ENCODE data around the gene MAP3K20. TPM values are rescaled to one million over a fixed set of nuclear protein-coding genes. Genes with fewer than 3 reads are reported as not detected.

The MAP3K20 gene
- total and polyA plus RNA-seq, 2 donors (not counting 3 experiments of a cell fraction or from before 2014, with no cell fraction given): 7.8 to 31.5 TPM

DNA sequence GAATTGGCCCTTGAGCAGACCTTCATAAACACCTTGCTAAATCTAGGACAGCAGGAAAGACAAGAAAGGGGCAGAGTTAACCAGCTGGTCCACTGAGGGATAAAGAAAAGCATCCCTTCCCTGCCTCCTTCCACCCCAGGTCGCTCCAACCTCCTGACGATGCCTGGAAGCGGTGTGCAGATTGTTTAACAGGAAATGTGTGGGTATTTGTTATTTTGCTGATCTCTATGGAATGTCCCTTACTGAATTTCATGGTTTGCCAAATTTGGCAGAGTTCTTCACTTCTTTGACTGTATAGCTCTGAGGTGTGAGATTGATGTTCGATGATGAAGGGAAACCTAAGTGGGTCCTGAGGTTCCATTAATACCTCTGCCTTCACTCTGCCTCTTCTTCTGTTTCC is 72.9 kb downstream of the MAP3K20 start:
- no TSS peak for BruUV-seq (replicated peaks)
- Histone ChIP-seq H2AFZ (ENCODE audit: low read depth, low read length) (peak overlapping the region; percentile 4), H4K20me1 (replicated peaks; ENCODE audit: control insufficient read depth, extremely low read depth, insufficient read depth, low read length) (no peaks in the 10 kb centered on the region), H3K27ac (ENCODE audit: insufficient read depth, low read depth, low read length) (no peak overlapping the region), H3K36me3 (ENCODE audit: control insufficient read depth in 2 of 2, extremely low read depth in 1 of 2, insufficient read depth in 2 of 2, low read length in 2 of 2) (no peaks in the 10 kb centered on the region), H3K4me2 (ENCODE audit: insufficient read depth, low read length) (no peak overlapping the region), H3K4me1 (ENCODE audit: control insufficient read depth, extremely low read depth, insufficient read depth, low read length) (peaks cover 18% of the 10 kb centered on the region), H3K27me3 (ENCODE audit: control insufficient read depth in 2 of 2, insufficient read depth in 2 of 2, low read length in 2 of 2) (no peaks in the 10 kb centered on the region), H3K9ac (replicated peaks; ENCODE audit: extremely low read depth, insufficient read depth, low read length) (no peak overlapping the region), H3K9me1 (replicated peaks; ENCODE audit: control insufficient read depth, extremely low read depth, insufficient read depth, low read length) (no peaks in the 10 kb centered on the region), H3K4me3 (replicated peaks in 1 of 3; ENCODE audit: insufficient read depth in 1 of 3, low read depth in 1 of 3, low read length in 3 of 3) (no peak overlapping the region), H3K79me2 (ENCODE audit: control insufficient read depth, insufficient read depth, low read length) (peaks cover 1% of the 10 kb centered on the region), H3K9me3 (replicated peaks; ENCODE audit: control insufficient read depth, insufficient read depth, low read length) (no peaks in the 10 kb centered on the region)
- FAIRE-seq: peak; percentile 60
- CTCF ChIA-PET: interaction anchor here (0.8 kb wide), 1 partner anchor 10 kb away, joined by 3 read pairs; no protein-coding TSS in a partner anchor
- no peak for TF ChIP-seq FOS (IDR thresholded peaks at IDR 0.05; ENCODE audit: borderline replicate concordance, insufficient read depth, low read length)
- TF ChIP-seq JUN (IDR thresholded peaks at IDR 0.05; ENCODE audit: borderline replicate concordance, insufficient read depth, insufficient read length, low read depth): no peak
- TF ChIP-seq MAX (IDR thresholded peaks at IDR 0.05; ENCODE audit: insufficient read depth, insufficient read length): no peak
- TF ChIP-seq EZH2 (IDR thresholded peaks at IDR 0.05; ENCODE audit: borderline replicate concordance, low read depth, low read length, severe bottlenecking): no peak
- no peak for TF ChIP-seq POLR2A (IDR thresholded peaks at IDR 0.05; ENCODE audit: low read depth, low read length)
- no peak for TF ChIP-seq CTCF (IDR thresholded peaks at IDR 0.05; ENCODE audit: extremely low read depth in 1 of 2, insufficient read depth in 1 of 2, low read depth in 1 of 2, low read length in 2 of 2)
- TF ChIP-seq POLR2AphosphoS5 (IDR thresholded peaks at IDR 0.05; ENCODE audit: insufficient read depth, low read depth, low read length): no peak
- no peak for TF ChIP-seq MYC (IDR thresholded peaks at IDR 0.05; ENCODE audit: low read depth, low read length)
- no peak for TF ChIP-seq GATA2 (IDR thresholded peaks at IDR 0.05; ENCODE audit: insufficient read depth, insufficient read length, low read depth, low read length)
- DNase-seq (ENCODE audit: low read depth, low spot score): no peak
- dilution Hi-C loops (cut with MboI; ENCODE audit: extremely low pct_ligation_motif_present, low sequenced_read_pairs) (no loop called here), intact Hi-C loops (cut with micrococcal nuclease) (no loop called here)
- POLR2A ChIA-PET: no interaction called here
